Middle frontal gyrus (tissue), 1 donor: ENCODE measurements around the gene KCNH3.
"Not testable (repeated sequence)": the region's sequence is repeated elsewhere in the genome, so short reads cannot be mapped to it uniquely, and the experiment has no call there.

Experiments
- DNase-seq: peaks from one replicate; pipeline ENCODE4 v3.0.0-alpha.2; 2015; ENCODE audit warnings: low spot score; ENCODE audit errors: extremely low spot score

KCNH3 gene

GRCh38 chr12:49525942-49526341 lies 12.9 kb upstream of the KCNH3 start:
- no peak for DNase-seq

- DNase-seq, result no peak
These were observed 11.3 kb upstream of the KCNH3 start for GRCh38 chr12:49527361-49528130.

DNA sequence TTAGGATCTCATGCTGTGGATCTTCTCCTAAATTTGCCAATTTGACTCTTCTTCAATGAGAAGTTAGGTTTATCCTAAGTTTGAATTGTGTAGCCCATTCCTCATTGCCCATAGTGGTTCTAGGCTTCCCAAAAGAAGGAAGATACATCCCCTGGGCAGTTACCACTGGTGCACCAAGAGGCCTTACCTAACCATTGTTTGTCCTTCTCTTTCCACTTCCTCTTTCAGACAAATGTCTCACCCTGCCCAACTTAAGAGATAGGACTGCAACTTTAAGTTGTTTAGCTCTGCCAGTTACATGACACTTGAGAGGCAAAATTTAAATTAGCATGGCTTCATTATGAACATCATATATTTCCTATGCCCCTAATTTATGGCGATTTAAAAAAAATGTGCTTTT lies 9.4 kb upstream of the KCNH3 start:
- DNase-seq, result no peak

GRCh38 chr12:49531745-49532144 lies 7.1 kb upstream of the KCNH3 start:
- DNase-seq, result no peak

DNA sequence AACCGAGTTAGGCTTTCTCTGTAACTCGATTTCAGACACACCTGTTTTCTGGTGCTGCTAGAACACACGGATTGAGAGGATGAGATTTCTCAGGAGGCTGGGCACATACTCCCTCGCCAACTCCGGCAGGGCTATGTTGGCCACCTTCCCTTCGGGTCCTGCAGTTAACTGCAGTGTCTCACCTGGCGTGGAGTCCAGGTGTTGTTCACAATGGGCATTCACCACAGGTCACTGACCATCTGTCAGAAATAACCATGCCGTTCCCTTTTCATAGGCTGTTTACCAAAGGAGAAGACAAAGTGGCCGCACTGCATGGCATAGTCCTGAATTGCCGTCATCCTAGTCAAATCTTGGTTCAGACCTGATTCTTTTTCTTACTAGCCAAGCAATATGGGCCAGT lies 5.5 kb upstream of the KCNH3 start:
- DNase-seq, result no peak

GRCh38 chr12:49534122-49534521 lies 4.7 kb upstream of the KCNH3 start:
- DNase-seq, result not testable (repeated sequence)

DNA sequence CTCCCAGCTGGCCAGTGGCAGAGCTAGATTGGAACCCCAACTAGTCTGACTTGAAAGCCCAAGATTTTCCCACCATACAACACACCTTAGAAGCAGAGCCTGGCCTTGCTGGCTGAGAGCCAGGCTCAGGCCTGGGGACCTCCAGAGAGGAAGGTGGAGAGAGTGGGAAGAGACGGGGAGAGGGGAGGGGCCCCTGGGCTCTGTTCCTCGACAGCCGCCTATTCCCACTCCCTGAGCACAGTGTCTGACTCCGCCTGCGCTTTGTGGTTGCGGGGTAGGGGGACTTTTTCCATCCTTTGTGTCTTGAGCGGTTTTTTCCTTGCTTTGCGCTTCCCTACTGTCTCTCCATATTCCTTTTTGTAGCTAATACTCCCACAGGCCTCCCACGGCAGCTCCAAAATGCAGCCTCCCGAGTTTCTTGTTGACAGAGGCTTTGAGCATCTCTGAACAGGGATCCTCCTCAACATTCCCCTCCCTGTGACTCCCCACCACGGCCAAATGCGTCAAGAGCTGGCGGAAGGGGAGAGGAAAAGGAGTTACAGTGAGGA lies 4.0 kb upstream of the KCNH3 start:
- no peak for DNase-seq

GRCh38 chr12:49535921-49536525 lies 2.8 kb upstream of the KCNH3 start:
- DNase-seq, result no peak

DNA sequence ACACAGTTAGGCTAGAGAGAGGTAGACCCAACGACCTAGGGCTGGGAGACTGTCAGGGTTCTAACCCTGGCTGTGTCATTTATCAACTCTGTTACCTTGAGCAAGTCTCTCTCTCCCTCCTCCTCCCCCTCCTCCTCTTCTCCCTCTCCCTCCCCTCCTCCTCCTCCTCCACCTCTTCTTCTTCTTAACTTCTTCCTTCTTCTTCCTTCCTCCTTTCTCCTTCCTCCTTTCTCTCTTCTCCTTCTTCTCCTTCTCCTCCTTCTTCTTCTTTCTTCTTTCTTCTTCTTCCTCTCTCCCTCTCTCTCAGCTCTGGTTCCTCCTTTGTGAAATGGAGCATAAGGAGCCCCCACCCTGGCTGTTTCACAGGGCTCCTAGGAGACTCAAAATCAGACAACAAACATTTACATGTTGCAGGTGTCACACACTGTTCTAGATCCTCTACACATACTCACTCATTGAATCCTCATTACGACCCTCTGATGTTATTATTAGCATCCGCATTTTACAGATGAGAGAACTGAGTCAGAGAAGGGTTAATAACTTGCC lies 2.2 kb upstream of the KCNH3 start:
- DNase-seq, result no peak

- no peak for DNase-seq
These were observed 1.5 kb upstream of the KCNH3 start for GRCh38 chr12:49537231-49537751.

DNA sequence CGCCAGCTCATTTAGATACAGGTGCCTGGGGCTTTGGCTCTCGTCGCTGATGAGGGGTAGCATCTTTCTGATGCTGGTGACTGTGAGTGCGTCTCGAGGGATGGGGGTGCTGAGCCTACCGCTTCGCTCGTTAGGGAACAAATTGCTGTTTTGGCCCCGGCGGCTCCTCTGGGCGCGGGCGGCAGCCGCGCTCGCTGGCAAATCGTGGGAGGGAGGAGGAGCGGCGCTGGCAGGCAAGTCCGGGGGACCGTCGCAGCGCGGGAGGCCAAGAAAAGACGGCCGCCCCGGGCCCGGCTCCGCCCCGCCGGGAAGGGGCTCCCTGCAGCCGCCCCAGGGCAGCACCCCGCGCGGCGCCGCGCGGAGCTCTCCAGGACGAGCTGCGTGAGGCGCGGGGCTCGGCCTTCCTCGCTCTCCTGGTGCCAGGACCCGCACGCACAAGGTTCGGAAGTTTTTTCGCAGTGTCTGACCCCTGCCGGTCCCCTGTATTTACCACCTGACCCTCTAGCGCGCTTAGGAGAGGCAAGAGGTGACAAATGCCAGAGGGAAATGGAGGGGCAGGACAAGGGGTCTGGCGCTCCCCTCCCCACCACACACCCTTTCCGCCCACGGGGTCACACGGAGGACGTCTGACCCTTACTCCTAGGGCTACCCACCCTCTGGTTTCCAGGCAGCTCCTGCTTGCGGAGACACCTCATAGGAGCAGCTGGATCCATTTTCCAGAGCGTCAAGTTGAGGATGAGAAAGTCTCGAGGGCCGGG lies 899 bp upstream of the KCNH3 start:
- DNase-seq, result no peak

DNA sequence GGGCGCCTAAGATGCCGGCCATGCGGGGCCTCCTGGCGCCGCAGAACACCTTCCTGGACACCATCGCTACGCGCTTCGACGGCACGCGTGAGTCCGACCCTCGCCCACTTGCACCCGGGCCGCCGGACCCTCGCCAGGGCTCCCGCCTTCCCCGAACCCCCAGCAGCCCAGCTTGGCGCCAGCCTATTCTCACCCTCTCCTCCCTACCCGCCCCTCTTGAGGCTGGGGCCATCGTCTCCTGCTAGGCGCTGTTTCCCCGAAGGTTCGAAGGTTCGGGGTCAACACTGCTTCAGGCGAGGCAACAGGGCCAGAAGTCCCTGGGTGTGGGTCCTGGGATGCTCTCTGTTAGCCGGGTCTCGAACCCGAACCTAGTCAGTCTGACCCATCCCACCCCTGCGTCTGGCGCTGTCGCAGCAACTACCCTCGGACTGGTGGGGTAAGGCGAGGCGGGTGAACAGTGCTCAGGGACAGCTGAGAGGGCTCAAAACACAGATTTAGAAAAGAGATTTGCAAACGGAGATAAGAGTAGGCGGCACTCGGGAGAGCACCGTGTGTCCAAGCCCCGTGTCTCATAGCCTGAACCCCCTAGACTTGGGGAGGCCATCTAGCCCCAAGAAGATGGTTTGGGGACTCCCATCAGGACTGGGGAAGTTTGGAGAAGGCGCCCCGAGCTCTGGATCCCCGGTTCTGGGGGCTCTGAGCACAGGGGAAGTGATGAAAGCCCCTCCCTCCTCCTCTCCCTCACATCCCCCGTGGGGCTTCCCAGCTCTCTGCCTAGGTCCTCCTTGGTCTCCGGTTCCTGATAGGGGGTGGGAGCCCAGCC lies 787 bp downstream of the KCNH3 start:
- DNase-seq, result no peak

- DNase-seq, result no peak
These were observed 1.7 kb downstream of the KCNH3 start for GRCh38 chr12:49540229-49541139.

GRCh38 chr12:49541140-49541861 lies 2.5 kb downstream of the KCNH3 start:
- DNase-seq, result no peak

GRCh38 chr12:49541911-49542505 lies 3.2 kb downstream of the KCNH3 start:
- DNase-seq, result no peak

- DNase-seq, result no peak
These were observed 3.8 kb downstream of the KCNH3 start for GRCh38 chr12:49542592-49543160.

DNA sequence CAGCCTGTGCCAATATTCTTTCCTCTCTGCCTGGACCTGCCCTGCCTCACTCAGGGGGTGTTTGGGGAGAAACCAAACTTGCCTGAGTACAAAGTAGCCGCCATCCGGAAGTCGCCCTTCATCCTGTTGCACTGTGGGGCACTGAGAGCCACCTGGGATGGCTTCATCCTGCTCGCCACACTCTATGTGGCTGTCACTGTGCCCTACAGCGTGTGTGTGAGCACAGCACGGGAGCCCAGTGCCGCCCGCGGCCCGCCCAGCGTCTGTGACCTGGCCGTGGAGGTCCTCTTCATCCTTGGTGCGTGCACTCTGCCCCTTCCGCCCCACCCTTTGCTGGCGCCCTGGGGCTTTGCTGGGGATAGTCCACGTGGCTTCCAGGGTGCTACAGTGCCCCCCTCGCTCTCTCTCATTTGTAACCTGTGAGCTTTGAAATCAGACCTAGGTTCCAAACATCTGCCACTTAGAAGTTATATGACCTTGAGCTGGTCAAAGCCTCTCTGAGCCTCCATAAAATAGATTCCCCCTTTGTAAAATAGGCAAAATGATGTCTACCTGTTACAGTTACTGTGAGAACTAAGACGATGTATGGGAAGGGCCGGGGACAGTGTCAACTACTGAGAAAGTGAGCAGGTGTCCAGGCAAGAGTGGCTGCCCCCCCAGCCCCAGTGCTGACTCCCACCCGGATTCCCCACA lies 4.5 kb downstream of the KCNH3 start:
- no peak for DNase-seq
